GM19025 (cell line): ENCODE results near the gene CCDC170.
"Not testable (repeated sequence)": the region's sequence is repeated elsewhere in the genome, so short reads cannot be mapped to it uniquely, and the experiment has no call there.

Experiments
- ATAC-seq: cut with Tn5 transposase; IDR thresholded peaks from one replicate; pipeline ENCODE4 v1.9.1; 2021; ENCODE audit warnings: mild to moderate bottlenecking, low read depth, moderate library complexity; ENCODE audit not compliant: unreplicated experiment

The CCDC170 gene

GRCh38 chr6:151544453-151544852 is 50.6 kb downstream of the CCDC170 start:
- no peak for ATAC-seq

DNA sequence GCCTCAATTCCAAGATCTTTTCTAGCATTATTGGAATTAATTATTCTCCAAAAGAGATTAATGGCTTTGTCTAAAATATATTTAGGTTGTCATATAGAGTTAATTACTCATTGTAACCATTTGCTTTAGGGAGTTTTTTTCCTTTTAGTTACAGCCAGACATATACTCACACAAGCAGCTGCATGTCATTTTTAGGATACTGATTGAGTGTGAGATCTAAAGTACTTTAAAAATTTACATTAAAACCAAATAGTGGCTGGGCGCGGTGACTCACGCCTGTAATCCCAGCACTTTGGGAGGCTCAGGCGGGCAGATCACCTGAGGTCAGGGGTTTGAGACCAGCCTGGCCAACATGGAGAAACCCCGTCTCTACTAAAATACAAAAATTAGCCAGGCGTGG is 51.1 kb downstream of the CCDC170 start:
- ATAC-seq: not testable (repeated sequence)

GRCh38 chr6:151546941-151547659 is 53.3 kb downstream of the CCDC170 start:
- no peak for ATAC-seq

GRCh38 chr6:151548201-151548600 is 54.4 kb downstream of the CCDC170 start:
- no peak for ATAC-seq

- no peak for ATAC-seq
Observed at GRCh38 chr6:151549790-151550189, 56.0 kb downstream of the CCDC170 start.

- ATAC-seq: no peak
Observed at GRCh38 chr6:151550618-151551017, 56.8 kb downstream of the CCDC170 start.

GRCh38 chr6:151551223-151551857 is 57.5 kb downstream of the CCDC170 start:
- no peak for ATAC-seq

DNA sequence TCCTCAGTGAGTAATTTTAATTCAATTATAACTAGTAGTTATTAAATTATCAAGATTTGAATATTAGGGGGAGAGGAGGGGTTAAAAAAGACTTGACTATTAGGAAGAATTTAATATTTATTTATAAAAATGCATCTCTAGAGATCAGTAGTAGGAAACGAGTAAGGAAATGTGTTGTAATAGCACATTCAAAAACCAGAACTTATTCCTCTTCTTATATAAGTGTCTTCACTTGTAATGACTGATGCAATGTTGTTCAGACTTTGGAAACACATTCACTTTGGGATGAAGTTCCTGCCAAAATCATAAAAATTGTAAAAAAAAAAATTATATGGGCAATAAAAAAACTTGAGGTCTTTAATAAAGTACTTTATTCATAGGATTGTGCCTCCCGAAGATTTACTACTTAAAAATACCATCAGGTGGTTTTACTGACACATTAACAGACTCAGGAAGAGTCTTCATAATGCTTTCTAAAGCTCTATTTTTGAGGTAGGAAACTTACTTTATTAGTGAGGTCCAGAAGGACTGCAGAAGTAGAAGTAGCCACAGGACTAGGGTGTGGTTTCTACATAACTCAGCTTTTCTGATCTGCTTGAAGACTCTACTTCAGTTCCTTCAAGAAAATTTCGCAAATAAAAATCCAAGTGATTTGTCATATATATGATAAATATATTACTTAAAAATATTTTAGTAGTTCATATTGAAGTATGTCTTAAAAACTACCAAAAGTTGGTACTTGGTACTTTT is 59.8 kb downstream of the CCDC170 start:
- no peak for ATAC-seq

GRCh38 chr6:151561238-151561637 is 67.4 kb downstream of the CCDC170 start:
- ATAC-seq: no peak

GRCh38 chr6:151564654-151565053 is 70.8 kb downstream of the CCDC170 start:
- ATAC-seq: no peak

- no peak for ATAC-seq
Observed at GRCh38 chr6:151565940-151566339, 72.1 kb downstream of the CCDC170 start.

DNA sequence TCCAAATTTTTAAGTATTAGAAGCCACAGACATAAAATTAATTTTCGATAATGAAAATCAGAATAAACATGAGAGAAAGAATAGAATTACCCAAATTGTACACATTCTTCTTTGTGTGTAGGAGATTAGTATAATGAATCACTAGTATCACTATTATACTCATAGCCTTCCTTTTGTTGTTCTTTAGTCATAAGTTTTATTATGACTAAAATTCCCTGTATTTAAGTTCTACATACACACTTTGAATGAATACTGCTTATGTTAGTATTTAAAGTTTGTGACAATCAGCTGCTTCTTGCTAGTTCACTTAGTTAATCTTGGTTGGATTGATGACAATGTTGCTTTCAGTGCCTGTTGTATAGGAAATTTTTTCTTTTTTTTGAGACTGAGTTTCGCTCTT is 72.7 kb downstream of the CCDC170 start:
- no peak for ATAC-seq

- no peak for ATAC-seq
Observed at GRCh38 chr6:151576633-151577032, 82.8 kb downstream of the CCDC170 start.

- no peak for ATAC-seq
Observed at GRCh38 chr6:151577257-151577656, 83.4 kb downstream of the CCDC170 start.

DNA sequence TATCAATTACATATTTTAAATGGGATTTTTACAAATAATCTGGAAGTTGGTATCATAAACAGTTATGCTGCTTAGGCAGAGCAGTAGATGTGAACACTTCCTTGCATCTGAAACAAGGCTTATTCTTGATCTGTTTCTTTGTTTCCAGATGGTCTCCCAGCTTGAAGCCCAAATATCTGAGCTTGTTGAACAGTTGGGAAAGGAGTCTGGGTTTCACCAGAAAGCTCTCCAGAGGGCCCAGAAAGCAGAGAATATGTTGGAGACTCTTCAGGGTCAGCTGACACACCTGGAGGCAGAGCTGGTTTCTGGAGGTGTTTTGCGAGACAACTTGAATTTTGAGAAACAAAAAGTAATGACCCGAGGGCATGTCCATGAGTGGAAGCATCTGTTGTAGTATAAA is 91.9 kb downstream of the CCDC170 start:
- no peak for ATAC-seq

- no peak for ATAC-seq
Observed at GRCh38 chr6:151589667-151590066, 95.8 kb downstream of the CCDC170 start.

DNA sequence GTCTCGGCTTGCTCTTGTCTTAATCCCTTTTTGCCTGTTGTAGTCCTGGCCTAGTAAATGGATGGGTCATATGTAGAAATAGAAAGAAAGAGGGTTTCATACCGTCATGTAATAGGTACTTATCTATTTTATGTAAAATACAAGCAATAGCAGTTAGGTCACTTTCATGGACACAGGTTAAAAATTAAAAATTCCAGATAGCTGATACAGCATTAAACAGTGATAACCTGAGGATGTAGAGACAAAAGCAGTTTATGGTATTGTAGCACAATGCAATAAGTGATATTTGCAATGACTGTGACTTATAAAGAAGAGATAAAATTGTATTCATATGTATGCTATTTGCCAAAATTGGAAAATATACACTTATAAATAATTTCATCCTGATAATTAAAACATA is 96.9 kb downstream of the CCDC170 start:
- ATAC-seq: no peak

DNA sequence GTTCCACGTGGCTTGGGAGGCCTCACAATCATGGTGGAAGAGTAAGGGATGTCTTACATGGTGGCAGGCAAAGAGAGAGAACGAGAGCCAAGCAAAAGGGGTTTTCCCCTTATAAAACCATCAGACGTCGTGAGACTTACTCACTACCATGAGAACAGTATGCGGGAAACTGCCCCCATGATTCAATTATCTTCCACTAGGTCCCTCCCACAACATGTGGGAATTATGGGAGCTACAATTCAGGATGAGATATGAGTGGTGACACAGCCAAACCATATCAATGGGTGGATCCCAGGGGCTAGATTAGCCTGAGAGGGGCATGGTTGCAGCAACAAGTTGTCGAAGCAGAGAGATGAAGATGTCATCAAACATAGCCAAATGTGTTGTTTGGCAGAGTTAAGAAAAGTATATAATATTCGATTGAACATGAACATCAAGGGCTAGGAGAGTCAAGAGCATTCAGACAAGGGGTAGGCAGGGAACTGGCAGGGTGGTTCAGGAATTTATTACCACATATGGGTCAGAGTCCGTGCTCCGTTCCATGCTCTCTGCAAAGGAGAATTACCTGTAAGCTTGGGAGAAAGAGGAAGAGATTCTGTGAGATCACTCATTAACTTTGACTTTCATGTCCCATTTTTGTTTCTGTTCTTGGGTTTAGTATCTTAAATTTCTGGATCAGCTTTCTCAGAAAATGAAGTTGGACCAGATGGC is 98.8 kb downstream of the CCDC170 start:
- no peak for ATAC-seq

- no peak for ATAC-seq
Observed at GRCh38 chr6:151609146-151609902, 115.5 kb downstream of the CCDC170 start.

DNA sequence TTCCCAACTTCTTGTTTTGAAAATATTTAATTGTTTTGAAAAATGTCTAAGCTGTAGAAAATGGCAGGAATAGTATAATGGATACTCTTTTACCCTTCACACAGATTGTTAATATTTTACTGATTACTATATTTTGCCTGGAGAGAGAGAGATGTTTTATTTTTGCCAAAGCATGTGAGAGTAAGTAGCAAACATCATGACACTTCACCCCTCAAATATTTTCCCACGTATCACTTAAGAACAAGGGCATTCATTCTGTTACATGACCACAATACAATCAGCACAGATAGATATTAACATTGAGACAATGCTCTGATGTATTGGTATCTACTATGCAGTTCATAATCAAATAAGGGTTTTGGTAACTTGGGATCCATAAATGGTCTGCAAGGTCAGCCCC is 116.5 kb downstream of the CCDC170 start:
- ATAC-seq: no peak
